Upper lobe of left lung (tissue), 6 donors: ENCODE data around the gene GBX2. TPM values are rescaled to one million over a fixed set of nuclear protein-coding genes. Genes with fewer than 3 reads are reported as not detected.

ENCODE experiments used
- ATAC-seq, 2 donors: fragments of 200-7000 bp; cut with Tn5 transposase; one replicate each; pipeline ENCODE4 v1.9.1; 2022; ENCODE audit warnings: mild to moderate bottlenecking in 2 of 2, moderate library complexity in 2 of 2; ENCODE audit not compliant: low FRiP score in 2 of 2
- DNase-seq, 2 donors: peaks; one replicate each; pipeline ENCODE4 v3.0.0-alpha.2; 2019 to 2020
- H3K27ac ChIP-seq, 4 donors: fragments of 200-600 bp; sonication (generic); one replicate each; pipeline ENCODE4 v1.5.1; 2016 to 2019
- H3K27me3 ChIP-seq, 4 donors: fragments of 200-600 bp; sonication (generic); one replicate each; pipeline ENCODE4 v1.5.1; 2017 to 2019
- H3K36me3 ChIP-seq, 4 donors: fragments of 200-600 bp; sonication (generic); one replicate each; pipeline ENCODE4 v1.5.1; 2016 to 2019
- H3K4me1 ChIP-seq, 4 donors: fragments of 200-600 bp; sonication (generic); one replicate each; pipeline ENCODE4 v1.5.1; 2018 to 2019
- H3K4me3 ChIP-seq, 4 donors: fragments of 200-600 bp; sonication (generic); one replicate each; pipeline ENCODE4 v1.5.1; 2017 to 2019; ENCODE audit warnings: mild to moderate bottlenecking in 2 of 4, moderate library complexity in 1 of 4
- H3K9me3 ChIP-seq, 4 donors: fragments of 200-600 bp; sonication (generic); one replicate each; pipeline ENCODE4 v1.5.1; 2018 to 2019
- EP300 ChIP-seq, 4 donors: sonication (generic); formaldehyde crosslinking; IDR thresholded peaks; one replicate each; pipeline ENCODE4 v1.5.1; 2017; ENCODE audit warnings: antibody characterized with exemption in 4 of 4, control low read depth in 2 of 4
- POLR2A ChIP-seq, 4 donors: fragments of 450-650 bp; IDR thresholded peaks; one replicate each; pipeline ENCODE4 v1.5.1; 2016 to 2017; ENCODE audit warnings: antibody characterized with exemption in 4 of 4, mild to moderate bottlenecking in 2 of 4
- POLR2AphosphoS5 ChIP-seq, 2 donors: sonication (generic); formaldehyde crosslinking; IDR thresholded peaks; one replicate each; pipeline ENCODE4 v1.5.1; 2017; ENCODE audit warnings: antibody characterized with exemption in 2 of 2
- WGBS, 2 donors: methylation state at CpG; one replicate each; pipeline ENCODE4 v1.1.5; 2017 to 2018; 5-methylcytosine and 5-hydroxymethylcytosine counted together
- small RNA-seq, 4 donors: library from RNA; depleted of rRNA; stranded (forward); fragments of <200 nt; gene quantifications; one replicate each; pipeline ENCODE3, GENCODE V24; 2016
- total RNA-seq, 6 donors: library from RNA; depleted of rRNA in 4 of 6; stranded (reverse); fragments of >200 nt in 4 of 6; gene quantifications; one replicate each; pipeline versions ENCODE4 v1.1.0 to v1.2.1, GENCODE V29; 2016 to 2021
- TF ChIP-seq, protein P1 (sequence below), 6 experiments: fragments of 450-650 bp in 4 of 6; fragments of 200-600 bp in 2 of 6; sonication (generic) in 2 of 6; IDR thresholded peaks; one replicate each; pipeline ENCODE4 v1.5.1; 2016 to 2019; ENCODE audit warnings: antibody characterized with exemption in 6 of 6
- donor health status: DM: no; HTN: no; CAD: no; lungs with moderate emphysema.
- donor health status: DM: no; HTN: yes; CAD: no; lungs with severe emphysema.

Gene GBX2
- total RNA-seq, 6 donors from 2014 or later = not detected

DNA sequence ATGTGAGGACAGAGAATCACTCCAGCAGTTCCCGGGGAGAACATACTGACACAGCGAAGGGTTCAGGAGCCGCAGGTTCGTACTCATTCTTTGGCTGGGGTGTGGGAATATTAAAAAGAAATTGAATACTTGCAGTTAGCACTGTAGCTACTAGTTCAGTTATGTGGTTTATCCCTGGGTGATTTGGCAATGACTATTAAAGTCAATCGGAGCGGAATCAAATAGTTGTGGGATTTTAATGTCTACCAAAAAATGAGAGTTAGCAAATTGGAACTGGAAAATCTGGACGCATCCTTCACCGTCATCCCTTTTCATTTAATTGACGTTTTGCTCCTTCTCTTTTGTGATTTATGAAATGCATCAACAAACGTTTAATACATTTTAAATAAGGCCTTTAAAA lies 50.8 kb downstream of the GBX2 start:
- TF ChIP-seq POLR2AphosphoS5 (IDR thresholded peaks at IDR 0.05) (no peak), POLR2A (IDR thresholded peaks at IDR 0.05) (no peak), EP300 (IDR thresholded peaks at IDR 0.05) (no peak)
- TF ChIP-seq, protein P1, sequence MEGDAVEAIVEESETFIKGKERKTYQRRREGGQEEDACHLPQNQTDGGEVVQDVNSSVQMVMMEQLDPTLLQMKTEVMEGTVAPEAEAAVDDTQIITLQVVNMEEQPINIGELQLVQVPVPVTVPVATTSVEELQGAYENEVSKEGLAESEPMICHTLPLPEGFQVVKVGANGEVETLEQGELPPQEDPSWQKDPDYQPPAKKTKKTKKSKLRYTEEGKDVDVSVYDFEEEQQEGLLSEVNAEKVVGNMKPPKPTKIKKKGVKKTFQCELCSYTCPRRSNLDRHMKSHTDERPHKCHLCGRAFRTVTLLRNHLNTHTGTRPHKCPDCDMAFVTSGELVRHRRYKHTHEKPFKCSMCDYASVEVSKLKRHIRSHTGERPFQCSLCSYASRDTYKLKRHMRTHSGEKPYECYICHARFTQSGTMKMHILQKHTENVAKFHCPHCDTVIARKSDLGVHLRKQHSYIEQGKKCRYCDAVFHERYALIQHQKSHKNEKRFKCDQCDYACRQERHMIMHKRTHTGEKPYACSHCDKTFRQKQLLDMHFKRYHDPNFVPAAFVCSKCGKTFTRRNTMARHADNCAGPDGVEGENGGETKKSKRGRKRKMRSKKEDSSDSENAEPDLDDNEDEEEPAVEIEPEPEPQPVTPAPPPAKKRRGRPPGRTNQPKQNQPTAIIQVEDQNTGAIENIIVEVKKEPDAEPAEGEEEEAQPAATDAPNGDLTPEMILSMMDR (IDR thresholded peaks at IDR 0.05) = no peak
- 81 to 82% methylated on average over 10 of the region's 10 CpGs for WGBS, 2 donors
- ATAC-seq = no peak
- no peak overlapping the region for H3K27ac ChIP-seq
- peaks cover 0 to 5% (median 0%) of the 10 kb centered on the region in 4 donors for H3K36me3 ChIP-seq
- no peaks in the 10 kb centered on the region for H3K9me3 ChIP-seq
- H3K4me3 ChIP-seq = no peak overlapping the region
- no peaks in the 10 kb centered on the region for H3K27me3 ChIP-seq
- peaks cover 0 to 8% (median 2%) of the 10 kb centered on the region in 4 donors for H3K4me1 ChIP-seq
- DNase-seq = no peak

Small RNA genes lying within 50 kb of the gene (small RNA-seq; reads per million reads assigned to genes)
- gene RF00019 = 0 reads per million in 4 donors
- gene RNU1-31P = 0 reads per million in 4 donors

Other genes starting within 250 kb of the GBX2 start
- gene ASB18, start 96.0 kb upstream of the GBX2 start, total RNA-seq = not detected